Measurements from ENCODE around the gene EFL1. TPM values are rescaled to one million over a fixed set of nuclear protein-coding genes. Genes with fewer than 3 reads are reported as not detected.
A peak's percentile ranks its signal among the peaks of the same experiment; 100 is the strongest.
"Not testable (repeated sequence)": the region's sequence is repeated elsewhere in the genome, so short reads cannot be mapped to it uniquely, and the experiment has no call there.

EFL1 gene
- total RNA-seq, 4 donors from 2014 or later = 12.9 to 25.1 (median 15.2) TPM

- ATAC-seq (no peak), DNase-seq (no peak)
- peaks cover 0 to 3% (median 0%) of the 10 kb centered on the region in 3 donors for H3K27me3 ChIP-seq
- H3K27ac ChIP-seq = peak overlapping the region in 1 of 4 donors; percentile 42
- H3K9me3 ChIP-seq = no peaks in the 10 kb centered on the region
- no peak overlapping the region for H3K4me3 ChIP-seq
- peaks cover 0 to 5% of the 10 kb centered on the region in 2 donors for H3K4me1 ChIP-seq
- TF ChIP-seq CTCF (IDR thresholded peaks at IDR 0.05 in 4 of 5, conservative IDR thresholded peaks at IDR 0.05 in 1 of 5) = no peak
- TF ChIP-seq POLR2A (IDR thresholded peaks at IDR 0.05) = no peak
- in situ Hi-C loops (cut with MboI; ENCODE audit: low sequenced_read_pairs in 4 of 4) (no loop called here), intact Hi-C loops (cut with DNase I; ENCODE audit: low total_unique reads) (no loop called here)
- H3K36me3 ChIP-seq = no peaks in the 10 kb centered on the region
These were observed 38.3 kb upstream of the EFL1 start for GRCh38 chr15:82300883-82301282.

- in situ Hi-C loops (cut with MboI; ENCODE audit: low sequenced_read_pairs in 4 of 4); H3K27me3 ChIP-seq; H3K4me1 ChIP-seq; H3K9me3 ChIP-seq; H3K36me3 ChIP-seq; DNase-seq; H3K4me3 ChIP-seq; intact Hi-C loops (cut with DNase I; ENCODE audit: low total_unique reads): not testable (repeated sequence)
- peak overlapping the region in 1 of 4 donors; percentile 42 for H3K27ac ChIP-seq
- peak; percentile 33 to 79 for ATAC-seq
These were observed 37.8 kb upstream of the EFL1 start for GRCh38 chr15:82300326-82300725.

- DNase-seq; in situ Hi-C loops (cut with MboI; ENCODE audit: low sequenced_read_pairs in 4 of 4); H3K4me1 ChIP-seq; H3K4me3 ChIP-seq; H3K27me3 ChIP-seq; intact Hi-C loops (cut with DNase I; ENCODE audit: low total_unique reads); ATAC-seq; H3K36me3 ChIP-seq; H3K9me3 ChIP-seq; H3K27ac ChIP-seq: not testable (repeated sequence)
These were observed 37.0 kb upstream of the EFL1 start for GRCh38 chr15:82299511-82299914.

- no peak overlapping the region for H3K4me3 ChIP-seq
- in situ Hi-C loops (cut with MboI; ENCODE audit: low sequenced_read_pairs in 4 of 4) (no loop called here), intact Hi-C loops (cut with DNase I; ENCODE audit: low total_unique reads) (no loop called here)
- H3K36me3 ChIP-seq = no peaks in the 10 kb centered on the region
- peaks cover 0 to 5% of the 10 kb centered on the region in 2 donors for H3K4me1 ChIP-seq
- peaks cover 0 to 3% (median 0%) of the 10 kb centered on the region in 3 donors for H3K27me3 ChIP-seq
- H3K27ac ChIP-seq = no peak overlapping the region
- DNase-seq = no peak
- no peak for ATAC-seq
- H3K9me3 ChIP-seq = no peaks in the 10 kb centered on the region
- TF ChIP-seq CTCF (IDR thresholded peaks at IDR 0.05 in 4 of 5, conservative IDR thresholded peaks at IDR 0.05 in 1 of 5) (no peak), POLR2A (IDR thresholded peaks at IDR 0.05) (no peak)
These were observed 36.0 kb upstream of the EFL1 start for GRCh38 chr15:82298520-82298919.

- Histone ChIP-seq H3K27me3 (peaks cover 0 to 3% (median 0%) of the 10 kb centered on the region in 3 donors), H3K27ac (no peak overlapping the region), H3K4me3 (no peak overlapping the region), H3K9me3 (no peaks in the 10 kb centered on the region), H3K36me3 (no peaks in the 10 kb centered on the region), H3K4me1 (peaks cover 0 to 5% of the 10 kb centered on the region in 2 donors)
- in situ Hi-C loops (cut with MboI; ENCODE audit: low sequenced_read_pairs in 4 of 4) (no loop called here), intact Hi-C loops (cut with DNase I; ENCODE audit: low total_unique reads) (no loop called here)
- ATAC-seq (no peak), DNase-seq (no peak)
- no peak for TF ChIP-seq POLR2A (IDR thresholded peaks at IDR 0.05)
- TF ChIP-seq CTCF (IDR thresholded peaks at IDR 0.05 in 4 of 5, conservative IDR thresholded peaks at IDR 0.05 in 1 of 5) = no peak
These were observed 35.5 kb upstream of the EFL1 start for GRCh38 chr15:82298032-82298431.

- Histone ChIP-seq H3K9me3 (no peaks in the 10 kb centered on the region), H3K4me3 (no peak overlapping the region), H3K36me3 (no peaks in the 10 kb centered on the region), H3K27ac (no peak overlapping the region), H3K4me1 (peaks cover 0 to 5% of the 10 kb centered on the region in 2 donors), H3K27me3 (peaks cover 0 to 3% (median 0%) of the 10 kb centered on the region in 3 donors)
- intact Hi-C loops (cut with DNase I; ENCODE audit: low total_unique reads) (no loop called here), in situ Hi-C loops (cut with MboI; ENCODE audit: low sequenced_read_pairs in 4 of 4) (no loop called here)
- ATAC-seq (no peak), DNase-seq (no peak)
- no peak for TF ChIP-seq CTCF (IDR thresholded peaks at IDR 0.05 in 4 of 5, conservative IDR thresholded peaks at IDR 0.05 in 1 of 5)
- no peak for TF ChIP-seq POLR2A (IDR thresholded peaks at IDR 0.05)
These were observed 35.0 kb upstream of the EFL1 start for GRCh38 chr15:82297546-82297945.

Data from gastrocnemius medialis (tissue), 4 donors.